Stomach (tissue), 9 donors: ENCODE measurements around the gene DTD1. TPM values are rescaled to one million over a fixed set of nuclear protein-coding genes. Genes with fewer than 3 reads are reported as not detected.

Experiments used
- DNase-seq, 2 donors: peaks; one replicate each; pipeline versions ENCODE4 v3.0.0 to v3.0.0-alpha.2; 2013 to 2019
- H3K27ac ChIP-seq, 5 donors: fragments of 200-600 bp in 4 of 5; sonication (generic) in 4 of 5; one replicate each; pipeline ENCODE4 v1.5.1; 2013 to 2019; ENCODE audit warnings: mild to moderate bottlenecking in 1 of 5, moderate library complexity in 1 of 5
- H3K27me3 ChIP-seq, 3 donors: fragments of 200-600 bp; sonication (generic); one replicate each; pipeline ENCODE4 v1.5.1; 2017 to 2019; ENCODE audit warnings: mixed run types in 1 of 3
- H3K36me3 ChIP-seq, 4 donors: fragments of 200-600 bp; sonication (generic); 1 replicate in 3 of 4; 2 replicates in 1 of 4; pipeline ENCODE4 v1.5.1; 2016 to 2019
- H3K4me1 ChIP-seq, 4 donors: fragments of 200-600 bp; sonication (generic); one replicate each; pipeline ENCODE4 v1.5.1; 2016 to 2019
- H3K4me3 ChIP-seq, 4 donors: fragments of 200-600 bp; sonication (generic) in 3 of 4; one replicate each; pipeline ENCODE4 v1.5.1; 2016 to 2019; ENCODE audit warnings: mild to moderate bottlenecking in 1 of 4
- H3K9me3 ChIP-seq, 4 donors: fragments of 200-600 bp; sonication (generic); one replicate each; pipeline ENCODE4 v1.5.1; 2016 to 2019
- EP300 ChIP-seq: sonication (generic); formaldehyde crosslinking; IDR thresholded peaks from one replicate; pipeline ENCODE4 v1.6.1; 2017; ENCODE audit warnings: antibody characterized with exemption
- POLR2A ChIP-seq, 4 donors: fragments of 450-650 bp; IDR thresholded peaks; one replicate each; pipeline ENCODE4 v1.6.1; 2016; ENCODE audit warnings: antibody characterized with exemption in 4 of 4, control low read depth in 2 of 4, mild to moderate bottlenecking in 1 of 4, moderate library complexity in 1 of 4
- POLR2AphosphoS5 ChIP-seq, 3 donors: sonication (generic); formaldehyde crosslinking; IDR thresholded peaks; one replicate each; pipeline ENCODE4 v1.6.1; 2016; ENCODE audit warnings: antibody characterized with exemption in 3 of 3
- WGBS, 5 donors: extraction: QIAGEN DNeasy Blood & Tissue Kit in 3 of 5; methylation state at CpG; one replicate each; pipeline versions ENCODE4 v1.1.5 to v1.1.7; 2013 to 2018; 5-methylcytosine and 5-hydroxymethylcytosine counted together
- intact Hi-C: fragments of 100-400 bp; cut with DNase I; formaldehyde crosslinking; loops from one replicate; pipeline ENCODE4 v1.15.1; 2023; ENCODE audit warnings: low total_unique reads
- polyA plus RNA-seq, 3 donors: library from polyadenylated mRNA; stranded (reverse); fragments of 200-250 nt; gene quantifications; one replicate each; pipeline ENCODE4 v1.2.3, GENCODE V29; 2013
- total RNA-seq, 5 donors: library from RNA; depleted of rRNA; stranded (reverse); fragments of >200 nt; gene quantifications; one replicate each; pipeline versions ENCODE4 v1.1.0 to v1.2.3, GENCODE V29; 2014 to 2016
- TF ChIP-seq, protein P1 (sequence below), 7 experiments: fragments of 450-650 bp in 4 of 7; fragments of 200-600 bp in 3 of 7; sonication (generic) in 3 of 7; IDR thresholded peaks; one replicate each; pipeline ENCODE4 v1.5.1; 2016 to 2019; ENCODE audit warnings: antibody characterized with exemption in 7 of 7, control low read depth in 2 of 7, mild to moderate bottlenecking in 1 of 7
- donor health status: healthy with polysubstance abuse.
- donor health status: Bipolar disorder and iron deficiency.
- donor health status: healthy.

Gene DTD1
- total and polyA plus RNA-seq, 8 donors = 4.5 to 30.4 (median 15.7) TPM; not detected in 1

DNA sequence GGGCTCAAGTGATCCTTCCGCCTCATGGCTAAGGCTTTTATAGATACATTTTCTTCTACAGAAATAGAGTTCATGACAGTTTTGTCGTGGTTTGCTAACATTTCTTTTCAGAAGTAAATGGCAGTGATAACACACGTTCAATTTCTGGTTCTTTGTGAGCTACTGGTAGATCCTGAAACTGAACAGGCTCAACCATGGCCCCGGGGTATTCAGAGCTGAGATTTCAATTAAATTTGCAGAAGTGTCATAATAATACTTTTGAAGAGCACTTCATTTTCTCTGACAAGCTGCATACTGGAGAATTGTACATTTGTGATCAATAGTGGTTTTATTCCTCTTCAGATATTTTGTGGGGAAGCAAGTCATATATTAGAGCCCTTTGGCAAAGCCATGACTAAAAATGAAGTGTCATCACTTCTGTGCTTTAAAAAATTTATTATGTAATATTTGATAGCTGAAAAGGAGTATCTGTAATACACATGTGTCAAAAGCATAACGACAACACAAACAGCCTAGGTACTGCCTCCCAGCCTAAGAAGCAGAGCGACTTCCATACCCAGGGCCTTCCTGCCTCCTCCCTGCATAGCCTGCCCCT lies 141.5 kb downstream of the DTD1 start:
- Histone ChIP-seq H3K4me3 (no peak overlapping the region), H3K27me3 (no peaks in the 10 kb centered on the region), H3K27ac (no peak overlapping the region), H3K36me3 (no peaks in the 10 kb centered on the region), H3K9me3 (no peaks in the 10 kb centered on the region), H3K4me1 (no peaks in the 10 kb centered on the region)
- TF ChIP-seq EP300 (no peak), POLR2A (IDR thresholded peaks at IDR 0.05) (no peak), POLR2AphosphoS5 (IDR thresholded peaks at IDR 0.05) (no peak)
- TF ChIP-seq, protein P1, sequence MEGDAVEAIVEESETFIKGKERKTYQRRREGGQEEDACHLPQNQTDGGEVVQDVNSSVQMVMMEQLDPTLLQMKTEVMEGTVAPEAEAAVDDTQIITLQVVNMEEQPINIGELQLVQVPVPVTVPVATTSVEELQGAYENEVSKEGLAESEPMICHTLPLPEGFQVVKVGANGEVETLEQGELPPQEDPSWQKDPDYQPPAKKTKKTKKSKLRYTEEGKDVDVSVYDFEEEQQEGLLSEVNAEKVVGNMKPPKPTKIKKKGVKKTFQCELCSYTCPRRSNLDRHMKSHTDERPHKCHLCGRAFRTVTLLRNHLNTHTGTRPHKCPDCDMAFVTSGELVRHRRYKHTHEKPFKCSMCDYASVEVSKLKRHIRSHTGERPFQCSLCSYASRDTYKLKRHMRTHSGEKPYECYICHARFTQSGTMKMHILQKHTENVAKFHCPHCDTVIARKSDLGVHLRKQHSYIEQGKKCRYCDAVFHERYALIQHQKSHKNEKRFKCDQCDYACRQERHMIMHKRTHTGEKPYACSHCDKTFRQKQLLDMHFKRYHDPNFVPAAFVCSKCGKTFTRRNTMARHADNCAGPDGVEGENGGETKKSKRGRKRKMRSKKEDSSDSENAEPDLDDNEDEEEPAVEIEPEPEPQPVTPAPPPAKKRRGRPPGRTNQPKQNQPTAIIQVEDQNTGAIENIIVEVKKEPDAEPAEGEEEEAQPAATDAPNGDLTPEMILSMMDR (IDR thresholded peaks at IDR 0.05) = no peak
- no peak for DNase-seq
- intact Hi-C loops = no loop called here
- 88 to 95% (median 93%) methylated on average over 6 of the region's 6 CpGs for WGBS, 5 donors

DNA sequence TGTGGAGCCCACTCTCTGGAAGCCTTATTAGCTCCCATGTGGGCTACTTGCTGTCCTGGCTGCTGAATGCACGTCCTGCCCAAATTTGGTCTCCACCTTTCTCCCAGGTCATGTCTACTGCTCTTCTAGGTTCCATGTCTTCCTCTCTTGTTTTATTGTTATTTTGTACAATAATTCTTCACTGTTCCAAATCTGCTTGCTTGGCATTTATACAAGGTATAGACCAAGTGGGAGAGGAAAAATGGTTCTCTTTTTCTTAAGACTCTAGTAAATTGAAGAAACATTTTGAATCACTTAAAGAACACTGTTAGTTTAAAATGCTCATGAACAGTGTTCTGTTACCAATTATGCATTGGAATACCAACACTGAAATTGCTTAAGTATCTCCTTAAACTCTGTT lies 144.1 kb downstream of the DTD1 start:
- Histone ChIP-seq H3K27ac (no peak overlapping the region), H3K36me3 (no peaks in the 10 kb centered on the region), H3K4me1 (no peaks in the 10 kb centered on the region), H3K27me3 (no peaks in the 10 kb centered on the region), H3K4me3 (no peak overlapping the region), H3K9me3 (no peaks in the 10 kb centered on the region)
- TF ChIP-seq POLR2AphosphoS5 (IDR thresholded peaks at IDR 0.05) (no peak), EP300 (no peak), POLR2A (IDR thresholded peaks at IDR 0.05) (no peak)
- TF ChIP-seq, protein P1 (IDR thresholded peaks at IDR 0.05) = no peak
- intact Hi-C loops = no loop called here
- 93 to 100% (median 96%) methylated on average over 1 of the region's 1 CpG for WGBS, 5 donors
- no peak for DNase-seq

DNA sequence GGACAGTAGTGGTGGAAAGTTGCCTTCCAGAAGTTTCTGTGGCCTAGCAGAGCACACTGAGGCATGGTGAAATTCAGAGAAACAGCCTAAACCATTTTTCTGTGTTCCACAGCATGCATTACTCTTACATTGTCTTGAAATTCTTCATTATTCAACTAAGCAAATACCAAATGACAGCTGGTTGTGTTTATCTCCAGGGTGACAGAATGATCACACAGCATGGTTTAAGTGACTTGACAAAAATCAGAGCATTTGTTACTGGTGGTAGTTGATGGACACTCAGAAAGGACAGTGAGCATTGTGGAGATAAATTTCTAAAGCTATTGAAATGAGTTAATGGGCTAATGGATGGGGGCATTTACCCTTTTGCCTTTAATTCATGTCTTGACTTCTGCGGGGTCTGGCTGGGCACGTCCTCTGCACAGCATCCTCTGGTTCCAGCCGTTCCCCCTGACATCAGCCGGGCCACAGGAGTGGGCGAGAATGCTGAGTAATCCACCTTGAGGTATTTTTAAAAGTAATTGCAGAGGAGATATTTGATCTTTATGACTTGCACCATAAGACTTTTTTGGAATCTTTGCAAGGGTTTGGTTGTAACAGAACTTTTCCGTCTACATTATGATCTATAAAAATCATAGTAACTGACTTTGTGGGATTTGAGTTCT lies 146.8 kb downstream of the DTD1 start:
- DNase-seq = no peak
- 87 to 95% (median 93%) methylated on average over 6 of the region's 6 CpGs for WGBS, 5 donors
- TF ChIP-seq, protein P1 (IDR thresholded peaks at IDR 0.05) = no peak
- TF ChIP-seq POLR2AphosphoS5 (IDR thresholded peaks at IDR 0.05) (no peak), POLR2A (IDR thresholded peaks at IDR 0.05) (no peak), EP300 (no peak)

DNA sequence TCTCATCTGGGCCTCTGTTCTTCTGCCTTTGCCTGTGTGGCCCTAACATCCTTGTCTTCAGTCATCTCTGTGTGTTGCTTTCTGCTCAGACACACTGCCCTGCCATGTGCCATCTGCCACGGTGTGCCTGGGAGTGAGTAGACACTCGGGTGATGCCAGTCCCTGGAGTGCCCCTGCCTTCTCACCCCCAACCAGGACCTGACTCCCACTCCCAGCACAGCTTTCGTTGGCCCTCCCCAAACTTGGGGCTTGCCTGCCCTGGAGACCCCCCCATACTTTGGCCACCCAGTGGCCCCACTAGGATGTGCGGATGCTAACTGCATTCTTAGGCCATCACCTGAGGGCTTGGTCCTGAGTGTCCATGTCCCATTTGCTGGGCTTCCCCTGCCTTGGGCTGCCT lies 149.3 kb downstream of the DTD1 start:
- intact Hi-C loops = no loop called here
- no peak overlapping the region for H3K27ac ChIP-seq
- WGBS, 5 donors = 92 to 100% (median 98%) methylated on average over 3 to 4 of the region's 4 CpGs

More for the DNA sequence above, 146.8 kb downstream of the DTD1 start:
- intact Hi-C loops = no loop called here
- Histone ChIP-seq H3K4me3 (no peak overlapping the region), H3K27ac (no peak overlapping the region), H3K36me3 (no peaks in the 10 kb centered on the region), H3K9me3 (no peaks in the 10 kb centered on the region), H3K4me1 (peaks cover 0 to 13% (median 0%) of the 10 kb centered on the region in 4 donors), H3K27me3 (no peaks in the 10 kb centered on the region)

More for the DNA sequence above, 149.3 kb downstream of the DTD1 start:
- Histone ChIP-seq H3K4me3 (no peak overlapping the region), H3K36me3 (no peaks in the 10 kb centered on the region), H3K9me3 (no peaks in the 10 kb centered on the region), H3K27me3 (no peaks in the 10 kb centered on the region), H3K4me1 (peaks cover 0 to 13% (median 0%) of the 10 kb centered on the region in 4 donors)
- TF ChIP-seq POLR2AphosphoS5 (IDR thresholded peaks at IDR 0.05) (no peak), POLR2A (IDR thresholded peaks at IDR 0.05) (no peak), EP300 (no peak)
- TF ChIP-seq, protein P1 (IDR thresholded peaks at IDR 0.05) = no peak
- DNase-seq = no peak
